Fibroblast of lung (primary cell): ENCODE results near the gene PSME3.

Source experiments
- CTCF ChIP-seq, 2 donors: IDR thresholded peaks in 1 of 2; conservative IDR thresholded peaks in 1 of 2; 1 replicate in 1 of 2; 2 replicates in 1 of 2; pipeline ENCODE4 v1.5.1; 2011 to 2012; ENCODE audit warnings: low read length in 2 of 2, control low read depth in 1 of 2, inconsistent platforms in 1 of 2, low read depth in 1 of 2, mild to moderate bottlenecking in 1 of 2
- EZH2 ChIP-seq: IDR thresholded peaks from 2 replicates; pipeline ENCODE4 v1.5.1; 2012; ENCODE audit warnings: low read length, control low read depth, mild to moderate bottlenecking; ENCODE audit errors: missing control alignments

GRCh38 chr17:42855048-42855596, 21.9 kb downstream of the PSME3 start:
- TF ChIP-seq CTCF (conservative IDR thresholded peaks at IDR 0.05 in 1 of 2, IDR thresholded peaks at IDR 0.05 in 1 of 2; ENCODE audit: low read depth in 1 of 2, low read length in 2 of 2) (no peak), EZH2 (no peak)
